ENCODE data around the gene HOXC11.

DNA sequence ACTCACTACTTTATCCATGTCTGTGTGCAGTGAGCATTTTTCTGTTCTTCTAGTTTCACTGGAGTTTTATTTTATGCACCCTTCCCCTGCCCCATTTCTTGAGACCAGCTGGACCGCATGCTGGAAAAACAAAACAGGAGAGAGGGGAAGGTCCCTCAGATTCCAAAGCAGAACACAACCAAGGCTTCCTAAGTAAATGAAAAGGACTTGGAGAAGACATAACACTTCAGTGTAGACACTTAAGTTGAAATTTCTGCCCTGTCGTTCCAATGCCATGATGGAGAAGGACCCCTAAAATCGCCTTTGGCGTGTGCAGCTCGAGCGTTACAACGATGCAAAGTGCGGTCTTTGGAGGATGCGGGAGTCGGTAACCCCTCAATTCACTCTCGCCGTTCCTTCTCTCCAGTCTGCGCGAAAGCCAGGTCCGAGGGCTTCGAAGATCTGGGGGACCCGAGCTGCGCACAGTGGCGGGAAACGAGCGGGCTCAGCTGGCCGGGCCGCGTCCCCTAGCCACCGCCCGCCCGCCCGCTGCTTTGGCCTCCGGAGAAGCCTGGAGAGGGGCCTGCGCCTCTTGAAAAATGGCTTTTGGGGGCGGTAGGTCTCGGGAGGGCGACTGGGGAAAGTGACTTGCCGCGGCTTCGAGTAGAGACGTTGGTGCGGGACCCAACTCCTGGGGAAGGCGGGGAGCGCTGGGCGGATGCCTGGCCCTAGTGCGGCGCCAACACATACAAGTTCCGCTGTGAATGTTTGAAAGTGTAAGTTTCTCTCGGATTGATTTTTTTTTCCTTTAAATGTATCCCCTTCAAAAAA is 45.5 kb upstream of the HOXC11 start:
- TF ChIP-seq POLR2A (IDR thresholded peaks at IDR 0.05; ENCODE audit: low read depth, low read length) (no peak), TAF1 (IDR thresholded peaks at IDR 0.05; ENCODE audit: borderline replicate concordance, low read depth, low read length) (no peak), POLR2AphosphoS5 (IDR thresholded peaks at IDR 0.05; ENCODE audit: low read depth, low read length) (no peak)

Measured in GM12892 (cell line).